Panc1 (cell line): ENCODE measurements around the gene ROGDI. TPM values are rescaled to one million over a fixed set of nuclear protein-coding genes. Genes with fewer than 3 reads are reported as not detected.

ENCODE experiments used
- ATAC-seq: fragments of 200-7000 bp; cut with Tn5 transposase; 2 replicates; pipeline ENCODE4 v1.9.1; 2020; ENCODE audit warnings: mild to moderate bottlenecking, moderate library complexity
- Bru-seq: library from RNA; stranded (reverse); fragments of 400-500 nt; gene quantifications from one replicate; lab custom pipeline; 2021; lab: Mats Ljungman, UMichigan
- BruChase-seq, 2 experiments: library from RNA; stranded (reverse); fragments of 400-500 nt; gene quantifications; one replicate each; lab custom pipeline; 2021; lab: Mats Ljungman, UMichigan
- BruUV-seq: library from RNA; stranded (reverse); fragments of 400-500 nt; replicated peaks from 2 replicates; lab custom pipeline; 2021; lab: Mats Ljungman, UMichigan
- CTCF ChIA-PET: fragments of 300-600 bp; sonication (Branson Sonifier 250); formaldehyde crosslinking; loops from one replicate; lab custom pipeline; 2022; ENCODE audit warnings: antibody characterized with exemption; lab: Charles Lee
- POLR2A ChIA-PET: fragments of 300-600 bp; sonication (Branson Sonifier 250); formaldehyde crosslinking; loops from one replicate; lab custom pipeline; 2022; ENCODE audit warnings: antibody characterized with exemption; lab: Charles Lee
- DNase-seq: peaks from one replicate; pipeline ENCODE4 v3.0.0-alpha.2; 2010; ENCODE audit warnings: low read depth, low spot score
- H3K27ac ChIP-seq: 2 replicates; pipeline ENCODE4 v1.5.1; 2011; ENCODE audit warnings: mild to moderate bottlenecking, low read length, inconsistent platforms
- H3K27me3 ChIP-seq: fragments of 200-500 bp; sonication (Bioruptor generic); 2 replicates; pipeline ENCODE4 v1.6.0; 2014; ENCODE audit warnings: low read length, inconsistent platforms; ENCODE audit not compliant: control insufficient read depth, insufficient read depth
- H3K36me3 ChIP-seq: fragments of 200-500 bp; sonication (Bioruptor generic); 2 replicates; pipeline ENCODE4 v1.5.1; 2014; ENCODE audit warnings: inconsistent platforms, mild to moderate bottlenecking, low read length, moderate library complexity; ENCODE audit not compliant: control insufficient read depth, insufficient read depth
- H3K4me1 ChIP-seq: 2 replicates; pipeline ENCODE4 v1.5.1; 2011; ENCODE audit warnings: inconsistent platforms, mild to moderate bottlenecking, low read length, moderate library complexity; ENCODE audit not compliant: control insufficient read depth, insufficient read depth
- H3K4me3 ChIP-seq, 2 experiments: 2 replicates each; pipeline ENCODE4 v1.5.1; 2011 to 2012; ENCODE audit warnings: low read depth in 2 of 2, low read length in 2 of 2, mild to moderate bottlenecking in 2 of 2, inconsistent platforms in 1 of 2, moderate library complexity in 1 of 2
- H3K9me3 ChIP-seq: fragments of 200-500 bp; sonication (Bioruptor generic); 2 replicates; pipeline ENCODE4 v1.5.1; 2014; ENCODE audit warnings: low read depth, mild to moderate bottlenecking, inconsistent platforms, low read length, moderate library complexity; ENCODE audit not compliant: control insufficient read depth, insufficient read depth
- POLR2AphosphoS5 ChIP-seq: IDR thresholded peaks from 2 replicates; pipeline ENCODE4 v1.6.1; 2012; ENCODE audit warnings: mild to moderate bottlenecking, low read depth, low read length, moderate library complexity
- SIN3A ChIP-seq: IDR thresholded peaks from 2 replicates; pipeline ENCODE4 v1.6.1; 2012; ENCODE audit warnings: low read depth, mild to moderate bottlenecking, low read length, moderate library complexity, borderline replicate concordance; ENCODE audit not compliant: insufficient read depth
- TCF7L2 ChIP-seq: IDR thresholded peaks from 2 replicates; pipeline ENCODE4 v1.6.1; 2011; ENCODE audit warnings: mild to moderate bottlenecking, low read depth, low read length, inconsistent platforms
- in situ Hi-C: cut with HindIII; loops from 2 replicates; pipeline ENCODE4 v1.10.0; 2016; ENCODE audit warnings: low sequenced_read_pairs, low pct_unique_long_range_greater_than_20kb
- intact Hi-C: fragments of 100-400 bp; cut with micrococcal nuclease; formaldehyde crosslinking; loops from one replicate; pipeline ENCODE4 v1.10.0; 2022; ENCODE audit not compliant: unreplicated experiment
- long read RNA-seq: library from polyadenylated mRNA; unstranded; transcript quantifications from one replicate; pipeline ENCODE4 v2.0.0, GENCODE V29; 2021; ENCODE audit not compliant: unreplicated experiment
- polyA plus RNA-seq: library from polyadenylated mRNA; unstranded; fragments of >200 nt; gene quantifications from one replicate; pipeline ENCODE4 v1.2.1, GENCODE V29; 2012; ENCODE audit warnings: missing spikeins; ENCODE audit not compliant: insufficient read length
- total RNA-seq: library from RNA; stranded (reverse); gene quantifications from one replicate; pipeline ENCODE4 v1.2.1, GENCODE V29; 2021; ENCODE audit not compliant: unreplicated experiment
- TF ChIP-seq, protein P1 (sequence below), 2 experiments: IDR thresholded peaks; 2 replicates each; pipeline ENCODE4 v1.6.1; 2011 to 2012; ENCODE audit warnings: low read depth in 2 of 2, control low read depth in 1 of 2, low read length in 1 of 2, mild to moderate bottlenecking in 1 of 2, moderate library complexity in 1 of 2; ENCODE audit not compliant: insufficient read depth in 1 of 2
- TF ChIP-seq, protein P2 (sequence below): fragments of 450-650 bp; IDR thresholded peaks from 2 replicates; pipeline ENCODE4 v1.5.1; 2017; ENCODE audit warnings: mild to moderate bottlenecking

ROGDI gene, protein sequence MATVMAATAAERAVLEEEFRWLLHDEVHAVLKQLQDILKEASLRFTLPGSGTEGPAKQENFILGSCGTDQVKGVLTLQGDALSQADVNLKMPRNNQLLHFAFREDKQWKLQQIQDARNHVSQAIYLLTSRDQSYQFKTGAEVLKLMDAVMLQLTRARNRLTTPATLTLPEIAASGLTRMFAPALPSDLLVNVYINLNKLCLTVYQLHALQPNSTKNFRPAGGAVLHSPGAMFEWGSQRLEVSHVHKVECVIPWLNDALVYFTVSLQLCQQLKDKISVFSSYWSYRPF
- 31.9 TPM for total RNA-seq
- 68.5 TPM for polyA plus RNA-seq
- percentile 59 among the genes with signal in this experiment for Bru-seq, nascent RNA
- percentile 71 among the genes with signal in this experiment for BruChase-seq, experiment 1, labeled RNA remaining after a 2-hour chase
- percentile 68 among the genes with signal in this experiment for BruChase-seq, experiment 2, labeled RNA remaining after a 6-hour chase
- long read RNA-seq, transcript ROGDI-201 (11 exons, 1,735 nt): major isoform, 13 of 68 reads
- long read RNA-seq, partial matches to known transcripts: 11 of 68 reads
- long read RNA-seq, other reads (novel, unspliced or antisense): 39 of 68 reads

DNA sequence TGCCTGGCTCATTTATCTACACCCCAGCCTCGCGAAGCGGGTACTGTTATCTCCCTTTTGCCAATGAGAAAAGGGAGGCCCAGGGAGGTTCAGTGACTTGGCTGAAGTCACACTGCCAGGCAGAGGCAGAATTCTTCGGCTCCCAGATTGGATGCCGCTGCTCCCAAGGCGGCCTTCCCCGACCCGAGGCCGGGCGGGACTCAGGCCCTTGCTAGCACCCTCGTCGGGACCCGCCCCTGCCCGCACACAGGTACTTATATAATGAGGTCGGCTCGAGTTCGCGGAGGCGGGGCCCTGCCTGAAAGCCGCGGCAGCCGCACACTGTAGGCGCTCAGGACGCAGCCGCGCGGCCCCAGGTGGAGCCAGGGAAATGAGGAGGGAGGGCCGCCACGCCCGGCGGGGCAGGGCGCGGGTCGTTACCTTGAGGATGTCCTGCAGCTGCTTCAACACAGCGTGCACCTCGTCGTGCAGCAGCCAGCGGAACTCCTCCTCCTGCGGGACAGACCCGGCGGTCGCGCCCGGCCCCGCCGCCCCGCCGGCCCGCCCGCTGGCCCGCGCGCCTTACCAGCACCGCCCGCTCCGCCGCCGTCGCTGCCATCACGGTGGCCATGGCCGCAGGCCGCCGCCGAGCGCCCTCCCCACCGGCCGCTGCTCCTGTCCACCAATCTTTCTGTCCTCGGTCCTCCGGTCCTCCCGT lies at the start of gene ROGDI:
Gene ROGDI (minus strand): TSS at position 672 of the 697 bp plus-strand sequence. CDS start 62 bp downstream, at position 610.
- BruUV-seq: no TSS peak
- ChIA-PET POLR2A (no interaction called here), CTCF (interaction anchor here (0.7 kb wide), 1 partner anchor 134 kb away, joined by 3 read pairs; no protein-coding TSS in a partner anchor)
- Histone ChIP-seq H3K36me3 (no peaks in the 10 kb centered on the region), H3K27me3 (no peaks in the 10 kb centered on the region), H3K9me3 (no peaks in the 10 kb centered on the region), H3K4me3 (peak within 1 kb of the TSS; percentile 66 to 70), H3K4me1 (peaks cover 27% of the 10 kb centered on the region), H3K27ac (peak within 1 kb of the TSS; percentile 85)
- ATAC-seq (peak; percentile 79), DNase-seq (no peak)
- in situ Hi-C loops (no loop called here), intact Hi-C loops (no loop called here)
- TF ChIP-seq TCF7L2: no peak
- peak; percentile 35; the same call in 1 of the 2 replicates for TF ChIP-seq SIN3A
- TF ChIP-seq, protein P1, sequence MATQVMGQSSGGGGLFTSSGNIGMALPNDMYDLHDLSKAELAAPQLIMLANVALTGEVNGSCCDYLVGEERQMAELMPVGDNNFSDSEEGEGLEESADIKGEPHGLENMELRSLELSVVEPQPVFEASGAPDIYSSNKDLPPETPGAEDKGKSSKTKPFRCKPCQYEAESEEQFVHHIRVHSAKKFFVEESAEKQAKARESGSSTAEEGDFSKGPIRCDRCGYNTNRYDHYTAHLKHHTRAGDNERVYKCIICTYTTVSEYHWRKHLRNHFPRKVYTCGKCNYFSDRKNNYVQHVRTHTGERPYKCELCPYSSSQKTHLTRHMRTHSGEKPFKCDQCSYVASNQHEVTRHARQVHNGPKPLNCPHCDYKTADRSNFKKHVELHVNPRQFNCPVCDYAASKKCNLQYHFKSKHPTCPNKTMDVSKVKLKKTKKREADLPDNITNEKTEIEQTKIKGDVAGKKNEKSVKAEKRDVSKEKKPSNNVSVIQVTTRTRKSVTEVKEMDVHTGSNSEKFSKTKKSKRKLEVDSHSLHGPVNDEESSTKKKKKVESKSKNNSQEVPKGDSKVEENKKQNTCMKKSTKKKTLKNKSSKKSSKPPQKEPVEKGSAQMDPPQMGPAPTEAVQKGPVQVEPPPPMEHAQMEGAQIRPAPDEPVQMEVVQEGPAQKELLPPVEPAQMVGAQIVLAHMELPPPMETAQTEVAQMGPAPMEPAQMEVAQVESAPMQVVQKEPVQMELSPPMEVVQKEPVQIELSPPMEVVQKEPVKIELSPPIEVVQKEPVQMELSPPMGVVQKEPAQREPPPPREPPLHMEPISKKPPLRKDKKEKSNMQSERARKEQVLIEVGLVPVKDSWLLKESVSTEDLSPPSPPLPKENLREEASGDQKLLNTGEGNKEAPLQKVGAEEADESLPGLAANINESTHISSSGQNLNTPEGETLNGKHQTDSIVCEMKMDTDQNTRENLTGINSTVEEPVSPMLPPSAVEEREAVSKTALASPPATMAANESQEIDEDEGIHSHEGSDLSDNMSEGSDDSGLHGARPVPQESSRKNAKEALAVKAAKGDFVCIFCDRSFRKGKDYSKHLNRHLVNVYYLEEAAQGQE (IDR thresholded peaks at IDR 0.05; ENCODE audit: insufficient read depth in 1 of 2, low read depth in 2 of 2, low read length in 1 of 2): no peak
- TF ChIP-seq POLR2AphosphoS5: no peak
- TF ChIP-seq, protein P2, sequence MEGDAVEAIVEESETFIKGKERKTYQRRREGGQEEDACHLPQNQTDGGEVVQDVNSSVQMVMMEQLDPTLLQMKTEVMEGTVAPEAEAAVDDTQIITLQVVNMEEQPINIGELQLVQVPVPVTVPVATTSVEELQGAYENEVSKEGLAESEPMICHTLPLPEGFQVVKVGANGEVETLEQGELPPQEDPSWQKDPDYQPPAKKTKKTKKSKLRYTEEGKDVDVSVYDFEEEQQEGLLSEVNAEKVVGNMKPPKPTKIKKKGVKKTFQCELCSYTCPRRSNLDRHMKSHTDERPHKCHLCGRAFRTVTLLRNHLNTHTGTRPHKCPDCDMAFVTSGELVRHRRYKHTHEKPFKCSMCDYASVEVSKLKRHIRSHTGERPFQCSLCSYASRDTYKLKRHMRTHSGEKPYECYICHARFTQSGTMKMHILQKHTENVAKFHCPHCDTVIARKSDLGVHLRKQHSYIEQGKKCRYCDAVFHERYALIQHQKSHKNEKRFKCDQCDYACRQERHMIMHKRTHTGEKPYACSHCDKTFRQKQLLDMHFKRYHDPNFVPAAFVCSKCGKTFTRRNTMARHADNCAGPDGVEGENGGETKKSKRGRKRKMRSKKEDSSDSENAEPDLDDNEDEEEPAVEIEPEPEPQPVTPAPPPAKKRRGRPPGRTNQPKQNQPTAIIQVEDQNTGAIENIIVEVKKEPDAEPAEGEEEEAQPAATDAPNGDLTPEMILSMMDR: no peak

DNA sequence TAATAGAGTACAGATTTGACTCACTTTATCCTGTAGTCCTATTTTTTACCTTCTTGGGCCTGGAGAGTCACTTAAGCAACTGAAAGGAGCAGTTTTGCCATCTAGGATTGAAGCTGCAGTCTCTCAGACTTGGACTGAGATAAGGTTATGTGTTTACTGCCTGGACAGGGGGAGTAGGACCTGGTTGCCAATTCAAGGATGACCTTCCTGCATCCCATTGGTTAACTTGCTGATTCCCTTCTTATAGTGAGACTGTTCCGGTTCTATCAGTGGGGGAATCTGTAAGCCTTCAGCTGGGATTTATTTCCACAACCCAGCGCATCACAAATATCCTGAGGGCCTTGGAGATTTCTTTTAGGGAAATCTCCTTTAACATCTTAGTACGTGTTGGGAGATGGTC lies 47.8 kb upstream of the ROGDI start:
- Histone ChIP-seq H3K4me3 (peak overlapping the region; percentile 63 to 96), H3K36me3 (peaks cover 10% of the 10 kb centered on the region), H3K27me3 (no peaks in the 10 kb centered on the region), H3K9me3 (no peaks in the 10 kb centered on the region), H3K4me1 (peaks cover 18% of the 10 kb centered on the region), H3K27ac (peak overlapping the region; percentile 75; the same call in 1 of the 2 replicates)
- TF ChIP-seq, protein P2: no peak
- no peak for TF ChIP-seq POLR2AphosphoS5
- CTCF ChIA-PET: interaction anchor here (0.7 kb wide), 1 partner anchor 39 kb away, joined by 3 read pairs; no protein-coding TSS in a partner anchor
- intact Hi-C loops (no loop called here), in situ Hi-C loops (no loop called here)
- DNase-seq (no peak), ATAC-seq (no peak)
- POLR2A ChIA-PET: interaction anchor here (0.5 kb wide), 1 partner anchor 383 kb away, joined by 6 read pairs; no protein-coding TSS in a partner anchor
- BruUV-seq: no TSS peak
